ENCODE measurements around the gene INHA. TPM values are rescaled to one million over a fixed set of nuclear protein-coding genes. Genes with fewer than 3 reads are reported as not detected.

Gene INHA
- polyA plus RNA-seq, 1 experiment, result 0.12 TPM

DNA sequence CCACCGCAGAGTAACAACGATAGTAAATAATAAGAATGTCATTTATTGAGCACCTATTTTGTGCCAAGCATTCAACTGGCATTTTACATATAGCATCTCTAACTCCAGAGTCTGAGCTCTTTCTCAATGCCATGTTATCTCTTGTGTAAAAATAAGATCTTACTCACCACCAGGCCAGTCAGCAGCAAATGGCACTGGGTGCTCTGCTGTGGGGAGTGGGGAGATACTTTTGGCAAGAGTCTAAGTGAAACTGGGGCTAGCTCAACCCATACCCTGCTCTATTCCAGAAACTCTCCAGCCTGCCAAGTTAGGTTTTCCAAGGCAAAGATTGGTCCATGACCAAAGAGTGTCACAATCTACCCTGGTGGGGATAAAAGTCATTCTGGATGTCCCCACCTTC, 50.4 kb downstream of the INHA start:
- Histone ChIP-seq H3K27ac (ENCODE audit: low read depth, low read length) (no peak overlapping the region), H3K9me3 (ENCODE audit: control insufficient read depth, insufficient read depth, low read length) (no peaks in the 10 kb centered on the region), H3K4me3 (ENCODE audit: low read depth, low read length) (no peak overlapping the region), H3K27me3 (ENCODE audit: control insufficient read depth, insufficient read depth, low read length) (peaks cover 25% of the 10 kb centered on the region)
- POLR2A ChIA-PET, result no interaction called here
- DNase-seq (ENCODE audit: low read depth, low spot score), result no peak
- TF ChIP-seq CTCF (IDR thresholded peaks at IDR 0.05; ENCODE audit: low read depth, low read length), result no peak
- CTCF ChIA-PET, result no interaction called here

DNA sequence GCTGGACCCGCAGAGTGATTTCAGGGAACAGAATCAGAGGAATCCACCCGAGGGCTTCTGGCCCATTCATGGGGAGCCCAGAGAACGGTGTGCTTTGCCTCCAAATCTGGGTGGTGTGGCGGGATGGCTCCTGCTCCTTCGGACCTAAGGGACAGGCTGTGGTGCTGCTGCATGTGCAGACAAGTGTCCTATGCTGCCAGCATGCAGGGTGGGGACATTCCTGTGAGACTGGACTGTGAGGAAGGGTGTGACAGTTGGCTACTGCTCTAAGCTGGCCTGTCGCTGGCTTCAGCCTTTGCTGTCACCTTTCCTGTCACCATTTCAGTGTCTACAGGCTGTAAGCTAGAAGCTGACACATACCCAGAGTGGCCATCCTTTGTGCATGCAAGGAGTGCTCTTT, 52.5 kb downstream of the INHA start:
- Histone ChIP-seq H3K9me3 (ENCODE audit: control insufficient read depth, insufficient read depth, low read length) (no peaks in the 10 kb centered on the region), H3K4me3 (ENCODE audit: low read depth, low read length) (no peak overlapping the region), H3K27me3 (ENCODE audit: control insufficient read depth, insufficient read depth, low read length) (peaks cover 25% of the 10 kb centered on the region), H3K27ac (ENCODE audit: low read depth, low read length) (no peak overlapping the region)
- CTCF ChIA-PET, result no interaction called here
- POLR2A ChIA-PET, result no interaction called here
- TF ChIP-seq CTCF (IDR thresholded peaks at IDR 0.05; ENCODE audit: low read depth, low read length), result no peak
- no peak for DNase-seq (ENCODE audit: low read depth, low spot score)

GRCh38 chr2:219625179-219625578, 53.1 kb downstream of the INHA start:
- no peak for TF ChIP-seq CTCF (IDR thresholded peaks at IDR 0.05; ENCODE audit: low read depth, low read length)
- Histone ChIP-seq H3K9me3 (ENCODE audit: control insufficient read depth, insufficient read depth, low read length) (no peaks in the 10 kb centered on the region), H3K4me3 (ENCODE audit: low read depth, low read length) (no peak overlapping the region), H3K27ac (ENCODE audit: low read depth, low read length) (no peak overlapping the region), H3K27me3 (ENCODE audit: control insufficient read depth, insufficient read depth, low read length) (peaks cover 25% of the 10 kb centered on the region)
- ChIA-PET CTCF (no interaction called here), POLR2A (no interaction called here)
- no peak for DNase-seq (ENCODE audit: low read depth, low spot score)

Small RNA genes lying within 50 kb of the gene (small RNA-seq; reads per million reads assigned to genes)
- not detected for gene MIR3132 (ENCODE audit: insufficient read length, low read depth)
- gene RN7SKP213 (ENCODE audit: insufficient read length, low read depth), result not detected

Other genes starting within 250 kb of the INHA start
- not detected in 2 replicates for gene RESP18, start 239.6 kb upstream of the INHA start, polyA plus RNA-seq (2011; rRNA removed)
- gene DNPEP, start 184.4 kb upstream of the INHA start, polyA plus RNA-seq (2011; rRNA removed), result 41.5 and 71.2 TPM in 2 replicates
- gene DES, start 153.9 kb upstream of the INHA start, polyA plus RNA-seq (2011; rRNA removed), result 19.8 and 24.9 TPM in 2 replicates
- gene SPEG, start 137.5 kb upstream of the INHA start, polyA plus RNA-seq (2011; rRNA removed), result 28.0 and 32.8 TPM in 2 replicates
- 90.1 and 97.7 TPM in 2 replicates for gene GMPPA, start 73.4 kb upstream of the INHA start, polyA plus RNA-seq (2011; rRNA removed)
- not detected in 2 replicates for gene ASIC4, start 57.8 kb upstream of the INHA start, polyA plus RNA-seq (2011; rRNA removed)
- gene CHPF, start 28.5 kb upstream of the INHA start, polyA plus RNA-seq (2011; rRNA removed), result 24.4 and 37.2 TPM in 2 replicates
- 0.83 and 1.2 TPM in 2 replicates for gene TMEM198, start 28.3 kb upstream of the INHA start, polyA plus RNA-seq (2011; rRNA removed)
- gene OBSL1, start 771 bp upstream of the INHA start, polyA plus RNA-seq (2011; rRNA removed), result 35.5 and 46.8 TPM in 2 replicates
- 7.7 and 11.8 TPM in 2 replicates for gene STK11IP, start 25.5 kb downstream of the INHA start, polyA plus RNA-seq (2011; rRNA removed)
- 3.3 and 5.2 TPM in 2 replicates for gene SLC4A3, start 55.3 kb downstream of the INHA start, polyA plus RNA-seq (2011; rRNA removed)